ENCODE measurements around the gene C9orf43. TPM values are rescaled to one million over a fixed set of nuclear protein-coding genes. Genes with fewer than 3 reads are reported as not detected.

C9orf43 gene
- total RNA-seq, 1 experiment from 2014 or later: 0.28 TPM

DNA sequence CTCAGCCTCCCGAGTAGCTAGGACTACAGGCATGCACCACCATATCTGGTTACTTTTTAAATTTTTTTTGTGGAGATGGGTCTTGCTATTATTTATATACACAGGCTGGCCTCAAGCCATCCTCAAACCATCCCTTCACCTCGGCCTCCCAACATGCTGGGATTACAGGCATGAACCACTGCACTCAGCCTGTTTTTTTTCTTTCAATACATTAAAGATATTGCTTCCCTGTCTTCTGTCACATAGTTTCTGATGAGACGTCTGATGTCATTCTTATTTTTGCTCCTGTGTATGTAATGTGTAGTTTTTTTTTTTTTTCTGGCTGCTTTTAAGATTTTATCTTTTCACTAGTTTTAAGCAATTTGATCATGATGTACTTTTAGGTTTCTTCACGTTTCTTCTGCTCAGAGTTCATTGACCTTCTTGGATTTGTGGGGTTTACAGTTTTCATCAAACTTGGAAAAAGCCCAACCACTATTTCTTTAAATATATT is 41.6 kb downstream of the C9orf43 start (continued):
- no peak for TF ChIP-seq AR (CRISPR knock-in tag; IDR thresholded peaks at IDR 0.05)
- TF ChIP-seq RORB (CRISPR knock-in tag; IDR thresholded peaks at IDR 0.05): no peak
- no peak for TF ChIP-seq ZNF416 (CRISPR knock-in tag; IDR thresholded peaks at IDR 0.05)
- TF ChIP-seq CREB1 (CRISPR knock-in tag; IDR thresholded peaks at IDR 0.05): no peak
- TF ChIP-seq CREM (CRISPR knock-in tag; IDR thresholded peaks at IDR 0.05): no peak
- TF ChIP-seq, protein P1, sequence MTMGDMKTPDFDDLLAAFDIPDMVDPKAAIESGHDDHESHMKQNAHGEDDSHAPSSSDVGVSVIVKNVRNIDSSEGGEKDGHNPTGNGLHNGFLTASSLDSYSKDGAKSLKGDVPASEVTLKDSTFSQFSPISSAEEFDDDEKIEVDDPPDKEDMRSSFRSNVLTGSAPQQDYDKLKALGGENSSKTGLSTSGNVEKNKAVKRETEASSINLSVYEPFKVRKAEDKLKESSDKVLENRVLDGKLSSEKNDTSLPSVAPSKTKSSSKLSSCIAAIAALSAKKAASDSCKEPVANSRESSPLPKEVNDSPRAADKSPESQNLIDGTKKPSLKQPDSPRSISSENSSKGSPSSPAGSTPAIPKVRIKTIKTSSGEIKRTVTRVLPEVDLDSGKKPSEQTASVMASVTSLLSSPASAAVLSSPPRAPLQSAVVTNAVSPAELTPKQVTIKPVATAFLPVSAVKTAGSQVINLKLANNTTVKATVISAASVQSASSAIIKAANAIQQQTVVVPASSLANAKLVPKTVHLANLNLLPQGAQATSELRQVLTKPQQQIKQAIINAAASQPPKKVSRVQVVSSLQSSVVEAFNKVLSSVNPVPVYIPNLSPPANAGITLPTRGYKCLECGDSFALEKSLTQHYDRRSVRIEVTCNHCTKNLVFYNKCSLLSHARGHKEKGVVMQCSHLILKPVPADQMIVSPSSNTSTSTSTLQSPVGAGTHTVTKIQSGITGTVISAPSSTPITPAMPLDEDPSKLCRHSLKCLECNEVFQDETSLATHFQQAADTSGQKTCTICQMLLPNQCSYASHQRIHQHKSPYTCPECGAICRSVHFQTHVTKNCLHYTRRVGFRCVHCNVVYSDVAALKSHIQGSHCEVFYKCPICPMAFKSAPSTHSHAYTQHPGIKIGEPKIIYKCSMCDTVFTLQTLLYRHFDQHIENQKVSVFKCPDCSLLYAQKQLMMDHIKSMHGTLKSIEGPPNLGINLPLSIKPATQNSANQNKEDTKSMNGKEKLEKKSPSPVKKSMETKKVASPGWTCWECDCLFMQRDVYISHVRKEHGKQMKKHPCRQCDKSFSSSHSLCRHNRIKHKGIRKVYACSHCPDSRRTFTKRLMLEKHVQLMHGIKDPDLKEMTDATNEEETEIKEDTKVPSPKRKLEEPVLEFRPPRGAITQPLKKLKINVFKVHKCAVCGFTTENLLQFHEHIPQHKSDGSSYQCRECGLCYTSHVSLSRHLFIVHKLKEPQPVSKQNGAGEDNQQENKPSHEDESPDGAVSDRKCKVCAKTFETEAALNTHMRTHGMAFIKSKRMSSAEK (CRISPR knock-in tag; IDR thresholded peaks at IDR 0.05; ENCODE audit: borderline replicate concordance): no peak

DNA sequence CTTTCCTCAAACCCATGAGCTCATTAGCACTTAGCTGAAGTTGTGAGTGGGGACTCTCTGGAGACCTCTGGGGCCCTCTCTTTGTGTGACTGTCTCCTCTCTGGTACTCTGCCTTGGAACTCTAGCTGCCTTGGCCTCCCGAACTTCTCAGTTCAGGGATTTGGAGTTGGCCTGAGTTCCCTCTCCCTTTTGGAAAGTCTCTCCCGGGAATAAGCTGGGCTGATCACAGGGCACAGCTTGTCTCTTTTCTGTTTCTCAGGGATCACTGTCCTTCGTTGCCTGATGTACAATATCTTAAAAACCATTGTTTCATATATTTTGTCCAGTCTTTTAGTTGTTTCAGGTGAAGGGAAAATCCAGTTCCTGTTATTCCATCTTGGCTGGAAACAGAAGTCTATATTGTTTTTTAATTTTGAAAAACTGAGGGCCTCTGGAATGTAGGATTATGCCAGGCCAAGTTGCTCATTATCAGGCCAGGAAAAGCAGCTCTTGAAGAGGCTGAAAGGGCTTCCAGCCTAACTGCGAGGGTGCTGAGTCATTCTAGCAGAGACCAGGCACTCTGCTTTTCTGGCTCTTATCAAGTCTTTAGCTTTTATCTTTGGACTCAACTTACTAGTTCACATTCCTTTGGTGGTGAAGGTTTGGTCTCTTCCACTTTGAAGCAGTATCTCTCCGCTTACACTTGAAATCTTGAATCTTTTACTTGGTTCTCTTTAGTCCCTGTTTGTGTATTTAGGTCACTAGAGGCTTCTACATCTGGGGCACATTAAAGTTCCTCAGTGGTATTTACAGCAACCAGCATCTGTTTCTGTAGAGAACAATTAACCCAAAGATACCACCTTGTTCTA is 44.6 kb downstream of the C9orf43 start:
- Mint-ChIP-seq H3K27me3 (ENCODE audit: low read depth) (no peaks in the 10 kb centered on the region), H3K4me1 (peaks cover 24% of the 10 kb centered on the region), H3K27ac (peak overlapping the region; percentile 82), H3K9me3 (no peaks in the 10 kb centered on the region), H3K36me3 (no peaks in the 10 kb centered on the region), H3K4me3 (no peak overlapping the region)
- ATAC-seq: peak; percentile 69
- POLR2A ChIA-PET: interaction anchor here (0.7 to 0.8 kb wide), 2 partner anchors 8 to 53 kb away, joined by 3 to 7 read pairs; no protein-coding TSS in a partner anchor
- DNase-seq (ENCODE audit: low spot score): no peak
- TF ChIP-seq ZNF138 (CRISPR knock-in tag; conservative IDR thresholded peaks at IDR 0.05): no peak
- TF ChIP-seq NFE2L1 (CRISPR knock-in tag; IDR thresholded peaks at IDR 0.05): peak; percentile 88
- CTCF ChIA-PET: interaction anchor here (0.9 to 2.8 kb wide), 8 partner anchors 8 to 227 kb away, joined by 3 to 19 read pairs (median 8); partner anchors contain the start of gene RGS3

DNA sequence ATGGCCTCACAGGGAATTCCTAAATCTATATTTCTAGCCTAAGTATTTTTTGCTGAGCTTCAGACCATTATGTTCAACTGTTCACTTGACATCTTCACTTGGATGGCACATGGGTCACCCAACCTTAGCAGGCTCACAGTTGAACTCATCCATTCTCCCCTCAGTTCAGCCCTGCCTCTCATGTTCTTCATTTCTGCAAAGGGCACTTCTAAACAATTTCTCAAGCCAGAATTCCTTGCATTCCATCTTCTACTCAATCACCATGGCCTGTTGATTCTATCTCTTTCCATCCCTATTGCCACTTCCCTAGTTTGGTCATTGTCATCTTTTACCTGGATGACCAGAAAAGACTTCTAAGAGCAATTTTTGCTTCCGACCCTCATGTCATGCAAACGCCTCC is 45.7 kb downstream of the C9orf43 start:
- POLR2A ChIA-PET: no interaction called here

More for the DNA sequence above, 45.7 kb downstream of the C9orf43 start:
- no peak overlapping the region for H3K4me3 Mint-ChIP-seq
- no peak overlapping the region for H3K27ac Mint-ChIP-seq
- DNase-seq (ENCODE audit: low spot score) (no peak), ATAC-seq (no peak)
- CTCF ChIA-PET: no interaction called here
- H3K9me3 Mint-ChIP-seq: no peaks in the 10 kb centered on the region
- TF ChIP-seq GABPB1 (CRISPR knock-in tag; IDR thresholded peaks at IDR 0.05) (no peak), ATF2 (CRISPR knock-in tag; IDR thresholded peaks at IDR 0.05; ENCODE audit: borderline replicate concordance, low read depth) (no peak), GTF2I (CRISPR knock-in tag; conservative IDR thresholded peaks at IDR 0.05) (no peak), JAZF1 (CRISPR knock-in tag; IDR thresholded peaks at IDR 0.05) (no peak), ZNF416 (CRISPR knock-in tag; IDR thresholded peaks at IDR 0.05) (no peak), IRF2 (CRISPR knock-in tag; IDR thresholded peaks at IDR 0.05; ENCODE audit: borderline replicate concordance, low read depth) (no peak), CREB1 (CRISPR knock-in tag; IDR thresholded peaks at IDR 0.05) (no peak), ZNF138 (CRISPR knock-in tag; conservative IDR thresholded peaks at IDR 0.05) (no peak), HMGXB4 (CRISPR knock-in tag; IDR thresholded peaks at IDR 0.05) (no peak)
- H3K36me3 Mint-ChIP-seq: no peaks in the 10 kb centered on the region
- peaks cover 19% of the 10 kb centered on the region for H3K4me1 Mint-ChIP-seq
- H3K27me3 Mint-ChIP-seq (ENCODE audit: low read depth): no peaks in the 10 kb centered on the region
